Thyroid gland (tissue), 4 donors: ENCODE data around the gene ASAP2.

Experiments used
- POLR2A ChIP-seq, 2 donors: fragments of 450-650 bp; IDR thresholded peaks; one replicate each; pipeline ENCODE4 v1.6.1; 2017; ENCODE audit warnings: antibody characterized with exemption in 2 of 2, mild to moderate bottlenecking in 2 of 2, moderate library complexity in 1 of 2
- TF ChIP-seq, protein P1 (sequence below), 6 experiments: fragments of 200-600 bp in 3 of 6; fragments of 450-650 bp in 3 of 6; sonication (generic) in 3 of 6; IDR thresholded peaks; one replicate each; pipeline ENCODE4 v1.5.1; 2016 to 2019; ENCODE audit warnings: antibody characterized with exemption in 6 of 6, mild to moderate bottlenecking in 2 of 6, inconsistent platforms in 1 of 6, moderate library complexity in 1 of 6

DNA sequence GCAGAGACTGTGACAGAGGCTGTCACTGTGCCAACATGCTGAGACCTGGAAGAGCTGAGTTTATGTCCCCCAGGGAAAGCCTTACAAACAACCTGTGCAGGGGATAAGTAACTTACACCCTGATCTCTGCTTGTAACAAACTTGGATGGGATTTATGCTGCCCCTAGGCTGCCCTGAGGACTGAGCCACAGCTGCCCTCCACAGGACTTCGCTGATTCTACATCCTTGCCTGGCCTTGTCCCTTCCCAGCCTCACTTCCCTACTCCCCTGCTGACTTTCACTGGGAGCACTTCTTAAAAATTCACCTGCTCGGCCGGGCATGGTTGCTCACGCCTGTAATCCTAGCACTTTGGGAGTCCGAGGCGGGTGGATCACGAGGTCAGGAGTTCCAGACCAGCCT is 45.9 kb upstream of the ASAP2 start:
- TF ChIP-seq, protein P1, sequence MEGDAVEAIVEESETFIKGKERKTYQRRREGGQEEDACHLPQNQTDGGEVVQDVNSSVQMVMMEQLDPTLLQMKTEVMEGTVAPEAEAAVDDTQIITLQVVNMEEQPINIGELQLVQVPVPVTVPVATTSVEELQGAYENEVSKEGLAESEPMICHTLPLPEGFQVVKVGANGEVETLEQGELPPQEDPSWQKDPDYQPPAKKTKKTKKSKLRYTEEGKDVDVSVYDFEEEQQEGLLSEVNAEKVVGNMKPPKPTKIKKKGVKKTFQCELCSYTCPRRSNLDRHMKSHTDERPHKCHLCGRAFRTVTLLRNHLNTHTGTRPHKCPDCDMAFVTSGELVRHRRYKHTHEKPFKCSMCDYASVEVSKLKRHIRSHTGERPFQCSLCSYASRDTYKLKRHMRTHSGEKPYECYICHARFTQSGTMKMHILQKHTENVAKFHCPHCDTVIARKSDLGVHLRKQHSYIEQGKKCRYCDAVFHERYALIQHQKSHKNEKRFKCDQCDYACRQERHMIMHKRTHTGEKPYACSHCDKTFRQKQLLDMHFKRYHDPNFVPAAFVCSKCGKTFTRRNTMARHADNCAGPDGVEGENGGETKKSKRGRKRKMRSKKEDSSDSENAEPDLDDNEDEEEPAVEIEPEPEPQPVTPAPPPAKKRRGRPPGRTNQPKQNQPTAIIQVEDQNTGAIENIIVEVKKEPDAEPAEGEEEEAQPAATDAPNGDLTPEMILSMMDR (IDR thresholded peaks at IDR 0.05) = peak in 1 of 6 experiments; percentile 7
- no peak for TF ChIP-seq POLR2A (IDR thresholded peaks at IDR 0.05)
